Measurements from ENCODE around the gene GPR62.

Gene GPR62

GRCh38 chr3:51938780-51939425, 16.3 kb upstream of the GPR62 start:
- no peak for TF ChIP-seq CTCF (conservative IDR thresholded peaks at IDR 0.05; ENCODE audit: low read depth)
- ChIA-PET POLR2A (ENCODE audit: low non-redundant PET) (no interaction called here), CTCF (no interaction called here)
- DNase-seq (ENCODE audit: low spot score): no peak
- H3K27ac ChIP-seq: no peak overlapping the region; the same call in 1 of the 2 replicates

- CTCF ChIA-PET: interaction anchor here (0.6 to 1.1 kb wide), 4 partner anchors 28 to 1555 kb away, joined by 3 read pairs; partner anchors contain the start of gene ABHD14B
- H3K27ac ChIP-seq: peak overlapping the region; percentile 91
- DNase-seq (ENCODE audit: low spot score): no peak
Measured at GRCh38 chr3:51940648-51941462, 14.3 kb upstream of the GPR62 start.

GRCh38 chr3:51941463-51941797, 13.8 kb upstream of the GPR62 start:
- ChIA-PET CTCF (interaction anchor here (0.6 to 1.1 kb wide), 4 partner anchors 27 to 1556 kb away, joined by 3 read pairs; partner anchors contain the start of gene ABHD14B), POLR2A (ENCODE audit: low non-redundant PET) (no interaction called here)

More at GRCh38 chr3:51940648-51941462, 14.3 kb upstream of the GPR62 start:
- POLR2A ChIA-PET (ENCODE audit: low non-redundant PET): no interaction called here
- no peak for TF ChIP-seq CTCF (conservative IDR thresholded peaks at IDR 0.05; ENCODE audit: low read depth)

GRCh38 chr3:51941798-51942602, 13.2 kb upstream of the GPR62 start, which contains the start of the genes PARP3 and RRP9:
TSS of gene PARP3 (plus strand) at chr3:51942363. CDS start at chr3:51943356, 993 bp downstream.
TSS of gene RRP9 (minus strand) at chr3:51941904. CDS start at chr3:51941867, 37 bp downstream.
- peak; percentile 98 for TF ChIP-seq CTCF (conservative IDR thresholded peaks at IDR 0.05; ENCODE audit: low read depth)
- peak within 1 kb of the TSS; percentile 91 for H3K27ac ChIP-seq
- ChIA-PET CTCF (interaction anchor here (0.6 to 1.1 kb wide), 7 partner anchors 14 to 1556 kb away, joined by 3 to 5 read pairs (median 3); partner anchors contain the start of genes ABHD14B and GPR62), POLR2A (ENCODE audit: low non-redundant PET) (no interaction called here)
- DNase-seq (ENCODE audit: low spot score): peak; percentile 97

More at GRCh38 chr3:51941463-51941797, 13.8 kb upstream of the GPR62 start:
- DNase-seq (ENCODE audit: low spot score): no peak
- TF ChIP-seq CTCF (conservative IDR thresholded peaks at IDR 0.05; ENCODE audit: low read depth): no peak
- H3K27ac ChIP-seq: peak overlapping the region; percentile 91

- ChIA-PET POLR2A (ENCODE audit: low non-redundant PET) (interaction anchor here (0.8 kb wide), 1 partner anchor 397 kb away, joined by 4 read pairs; no protein-coding TSS in a partner anchor), CTCF (interaction anchor here (0.6 to 1.1 kb wide), 5 partner anchors 13 to 333 kb away, joined by 3 to 5 read pairs (median 3); partner anchors contain the start of genes ABHD14B and GPR62)
- H3K27ac ChIP-seq: peak overlapping the region; percentile 91
- no peak for TF ChIP-seq CTCF (conservative IDR thresholded peaks at IDR 0.05; ENCODE audit: low read depth)
- peak; percentile 80 for DNase-seq (ENCODE audit: low spot score)
Measured at GRCh38 chr3:51942603-51943450, 12.4 kb upstream of the GPR62 start.

Data from RWPE1 (cell line).